Activated T-cell treated with anti-CD3 and anti-CD28 coated beads for 24 hours (primary cell): Measurements from ENCODE around the gene SLIT3.

Experiments
- DNase-seq: peaks from one replicate; pipeline ENCODE4 v3.0.0-alpha.2; 2020; ENCODE audit warnings: low read depth

SLIT3 gene

DNA sequence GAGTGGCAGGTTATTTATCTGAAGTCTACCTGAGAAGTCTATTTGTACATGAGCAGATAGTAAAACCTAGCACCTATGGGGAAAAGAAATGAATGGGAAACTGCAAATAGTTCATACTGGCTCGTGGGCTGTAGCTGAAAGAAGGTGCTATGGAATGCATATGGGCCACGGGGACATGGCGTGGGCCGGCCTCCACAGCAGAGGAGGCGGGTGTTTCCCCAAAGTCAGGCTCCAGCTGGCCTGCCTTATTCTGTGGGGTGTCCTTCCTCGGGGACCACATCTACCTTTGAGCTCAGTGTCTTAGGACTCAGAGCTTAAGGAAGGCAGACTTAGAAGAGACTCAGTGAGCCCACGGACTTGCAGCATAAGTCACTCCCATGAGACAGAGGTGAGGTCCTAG lies 371.3 kb downstream of the SLIT3 start:
- no peak for DNase-seq

GRCh38 chr5:168925160-168925559 lies 375.8 kb downstream of the SLIT3 start:
- DNase-seq = no peak

DNA sequence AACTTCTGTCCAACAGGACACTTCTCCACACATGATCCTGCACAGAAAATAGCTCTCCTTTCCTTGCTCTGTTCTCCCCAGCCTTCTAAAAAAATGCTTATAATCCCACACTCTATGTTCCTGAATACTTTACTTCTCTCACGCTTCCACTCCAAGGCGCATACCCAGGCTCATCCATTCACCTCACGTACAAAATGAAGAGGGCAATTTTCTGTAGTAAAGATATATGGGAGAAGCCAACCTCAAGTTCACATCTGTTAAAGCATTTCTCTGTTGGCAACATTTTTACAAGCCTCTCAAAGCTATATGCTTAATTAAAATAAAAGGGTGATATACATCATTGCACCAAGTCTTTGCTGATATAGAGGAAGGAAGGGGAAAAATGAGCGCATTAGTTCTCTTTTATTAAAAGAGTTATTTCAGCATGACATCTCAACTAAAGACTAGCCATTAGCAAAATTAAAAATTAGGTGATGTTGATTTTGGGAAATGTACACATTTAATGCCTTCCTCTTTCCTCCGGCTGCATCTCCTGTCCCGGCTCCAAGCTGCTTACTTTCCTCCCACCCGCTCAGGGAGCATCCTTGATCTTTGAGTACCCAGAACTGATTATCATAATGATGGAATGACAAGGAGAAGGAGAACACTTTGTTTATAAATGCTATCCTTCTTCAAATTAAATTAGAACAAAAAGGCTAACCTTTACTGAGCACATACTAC lies 379.6 kb downstream of the SLIT3 start:
- no peak for DNase-seq

- DNase-seq = no peak
Observed at GRCh38 chr5:168920019-168920810, 380.7 kb downstream of the SLIT3 start.

DNA sequence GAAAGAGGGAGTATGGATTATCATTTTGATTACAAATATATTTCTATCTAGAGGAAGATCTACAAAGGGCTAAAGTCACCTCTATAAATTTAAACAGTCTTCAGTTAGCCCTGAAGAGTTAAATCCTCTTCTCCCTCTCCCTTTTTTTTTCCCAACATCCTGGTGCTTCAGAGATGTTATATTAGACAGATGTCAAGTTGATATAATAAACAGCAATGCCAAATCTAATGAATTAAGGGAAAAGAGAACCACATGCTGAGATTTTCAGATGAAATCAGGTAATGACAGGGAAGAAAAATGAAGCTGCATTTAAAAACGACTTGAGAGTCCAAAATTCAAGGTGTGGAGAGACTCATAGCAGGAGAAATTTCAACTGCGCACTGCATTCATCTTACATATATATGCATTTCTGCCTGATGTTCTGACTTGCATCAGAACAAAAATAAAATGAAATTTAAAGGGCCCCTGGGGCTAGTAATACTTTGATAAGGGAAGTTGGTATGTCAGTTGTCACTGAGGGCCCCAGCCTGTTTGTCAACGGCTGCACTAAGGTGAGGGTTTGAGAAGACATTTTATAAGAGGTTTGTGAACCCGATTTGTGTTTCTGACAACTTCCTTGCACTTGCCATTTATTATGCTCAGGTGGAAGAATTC lies 382.9 kb downstream of the SLIT3 start:
- DNase-seq = no peak

GRCh38 chr5:168916852-168917251 lies 384.1 kb downstream of the SLIT3 start:
- DNase-seq = no peak

GRCh38 chr5:168916266-168916665 lies 384.7 kb downstream of the SLIT3 start:
- no peak for DNase-seq

DNA sequence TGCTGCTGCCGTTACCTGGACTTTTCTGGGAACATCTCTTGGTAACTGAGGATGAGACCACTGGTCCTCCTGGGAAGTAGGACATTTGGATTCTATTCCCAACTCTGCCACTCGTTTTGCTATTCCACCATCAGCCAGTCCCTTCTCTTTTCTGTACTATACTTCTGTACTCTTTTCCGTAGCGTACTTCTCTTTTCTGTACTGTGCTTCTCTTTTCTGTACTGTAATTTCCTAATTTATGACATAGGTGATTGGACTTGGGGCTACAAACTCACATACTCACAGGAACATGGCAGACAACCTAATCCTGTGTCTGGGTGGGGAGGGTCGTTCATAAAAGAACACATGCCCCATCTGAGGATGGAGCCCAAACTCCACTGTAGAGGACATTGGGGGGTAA lies 386.4 kb downstream of the SLIT3 start:
- DNase-seq = no peak

DNA sequence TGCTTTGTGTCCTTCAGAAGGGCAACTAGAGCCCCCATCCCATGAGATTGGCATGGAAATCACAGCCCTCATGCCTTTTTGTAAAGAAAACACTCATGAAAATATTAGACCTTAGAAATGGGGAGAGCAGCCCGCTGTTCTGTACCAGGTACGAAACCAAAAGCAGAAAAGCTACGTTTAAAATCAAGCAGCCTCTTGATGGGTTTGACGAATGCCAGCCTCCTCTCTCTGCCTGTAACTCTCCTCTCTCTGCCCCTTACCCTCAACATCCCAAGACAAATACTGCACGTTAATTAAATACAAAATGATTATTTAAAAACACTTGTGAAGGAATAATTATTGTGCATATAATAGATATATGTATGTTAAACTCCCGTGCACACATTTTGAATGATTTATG lies 390.1 kb downstream of the SLIT3 start:
- DNase-seq = no peak

DNA sequence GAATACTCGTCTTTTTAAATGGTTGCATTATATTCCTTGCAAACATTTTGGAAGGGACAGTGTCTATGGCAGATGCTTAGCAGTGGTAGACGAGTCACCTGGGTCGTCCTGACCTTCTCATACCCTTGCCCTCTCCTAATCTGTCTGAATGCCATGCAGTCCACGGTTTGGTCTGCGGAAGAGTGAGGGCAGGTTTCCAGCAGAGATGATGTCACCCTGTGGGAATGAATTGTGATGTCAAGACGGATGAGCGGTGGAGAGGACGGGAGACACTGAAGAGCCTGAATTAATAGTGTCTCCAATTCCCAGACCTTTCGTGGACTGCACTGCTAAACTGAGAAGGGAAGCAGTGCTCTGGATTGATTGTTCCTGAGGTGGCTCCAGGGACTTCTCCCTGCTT lies 392.7 kb downstream of the SLIT3 start:
- DNase-seq = no peak

- DNase-seq = no peak
Observed at GRCh38 chr5:168903061-168903460, 397.9 kb downstream of the SLIT3 start.

DNA sequence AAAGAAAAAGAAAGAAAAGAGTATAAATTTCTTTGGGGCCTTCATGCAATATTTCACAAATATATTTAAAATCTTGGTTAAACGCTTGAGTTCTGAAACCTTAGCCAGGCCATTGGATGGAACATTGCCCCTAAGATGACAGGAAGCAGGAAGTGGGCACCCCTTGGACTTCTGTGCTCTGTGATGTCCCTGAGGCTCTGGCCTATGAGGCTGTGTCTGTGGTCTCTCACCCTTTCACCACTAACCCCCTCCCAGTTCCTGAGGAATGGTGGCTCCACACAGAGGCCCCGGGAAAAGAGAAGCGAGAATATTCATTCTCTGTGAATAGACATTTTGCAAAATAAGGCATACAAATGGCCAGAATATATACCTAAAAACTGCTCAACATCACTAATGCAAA lies 401.3 kb downstream of the SLIT3 start:
- DNase-seq = no peak

DNA sequence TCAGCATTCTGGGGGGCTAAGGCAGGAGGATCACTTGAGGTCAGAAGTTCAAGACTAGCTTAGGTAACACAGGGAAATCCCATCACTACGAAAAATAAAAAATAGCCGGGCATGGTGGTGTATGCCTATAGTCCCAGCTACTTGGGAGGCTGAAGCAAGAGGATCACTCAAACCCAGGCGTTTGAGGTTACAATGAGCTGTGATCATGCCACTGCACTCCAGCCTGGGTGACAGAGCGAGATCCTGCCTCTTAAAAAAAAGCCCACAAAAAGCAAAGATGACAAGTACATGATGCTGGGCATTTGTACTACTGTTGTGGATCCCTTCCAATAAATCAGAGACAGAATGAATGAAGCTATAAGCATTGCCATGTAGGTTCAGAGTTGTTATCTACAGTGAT lies 401.7 kb downstream of the SLIT3 start:
- no peak for DNase-seq

GRCh38 chr5:168898247-168898911 lies 402.6 kb downstream of the SLIT3 start:
- DNase-seq = no peak

DNA sequence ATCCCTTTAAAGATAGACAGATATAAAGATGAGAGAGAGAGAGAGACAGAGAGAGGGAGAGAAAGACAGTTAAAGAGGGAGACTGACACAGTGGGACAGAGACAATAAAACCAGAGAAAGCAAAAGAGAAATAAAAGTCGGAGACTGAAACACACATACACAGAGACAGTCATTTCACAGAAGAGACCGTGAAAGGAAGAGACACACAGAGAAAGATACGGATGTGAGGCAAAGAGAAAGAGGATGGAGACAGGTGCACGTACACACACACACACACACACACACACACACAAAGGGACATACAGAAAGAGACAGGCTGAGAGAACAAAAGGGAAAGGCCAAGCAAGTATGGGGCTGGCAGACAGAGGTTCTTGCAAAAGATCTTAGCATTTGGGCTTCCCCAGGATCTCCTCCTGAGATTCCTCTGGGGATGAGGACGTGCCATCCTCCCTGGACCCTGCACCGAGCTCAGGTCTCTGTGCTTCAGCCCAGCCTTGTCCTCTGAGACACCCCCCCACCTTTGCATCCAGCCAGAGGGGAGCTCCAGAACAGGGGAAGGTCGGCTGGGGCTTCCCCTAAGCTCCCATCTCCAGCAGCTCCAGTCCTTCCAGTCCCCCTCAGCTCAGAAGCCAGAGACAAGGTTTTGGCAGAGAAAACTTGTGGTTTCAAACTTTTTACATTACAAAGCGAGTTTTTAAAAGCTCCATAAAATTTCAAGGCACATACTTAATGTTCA lies 403.4 kb downstream of the SLIT3 start:
- no peak for DNase-seq

GRCh38 chr5:168895295-168896071 lies 405.5 kb downstream of the SLIT3 start:
- DNase-seq = no peak

GRCh38 chr5:168893283-168893682 lies 407.7 kb downstream of the SLIT3 start:
- no peak for DNase-seq

GRCh38 chr5:168892618-168893186 lies 408.2 kb downstream of the SLIT3 start:
- no peak for DNase-seq

DNA sequence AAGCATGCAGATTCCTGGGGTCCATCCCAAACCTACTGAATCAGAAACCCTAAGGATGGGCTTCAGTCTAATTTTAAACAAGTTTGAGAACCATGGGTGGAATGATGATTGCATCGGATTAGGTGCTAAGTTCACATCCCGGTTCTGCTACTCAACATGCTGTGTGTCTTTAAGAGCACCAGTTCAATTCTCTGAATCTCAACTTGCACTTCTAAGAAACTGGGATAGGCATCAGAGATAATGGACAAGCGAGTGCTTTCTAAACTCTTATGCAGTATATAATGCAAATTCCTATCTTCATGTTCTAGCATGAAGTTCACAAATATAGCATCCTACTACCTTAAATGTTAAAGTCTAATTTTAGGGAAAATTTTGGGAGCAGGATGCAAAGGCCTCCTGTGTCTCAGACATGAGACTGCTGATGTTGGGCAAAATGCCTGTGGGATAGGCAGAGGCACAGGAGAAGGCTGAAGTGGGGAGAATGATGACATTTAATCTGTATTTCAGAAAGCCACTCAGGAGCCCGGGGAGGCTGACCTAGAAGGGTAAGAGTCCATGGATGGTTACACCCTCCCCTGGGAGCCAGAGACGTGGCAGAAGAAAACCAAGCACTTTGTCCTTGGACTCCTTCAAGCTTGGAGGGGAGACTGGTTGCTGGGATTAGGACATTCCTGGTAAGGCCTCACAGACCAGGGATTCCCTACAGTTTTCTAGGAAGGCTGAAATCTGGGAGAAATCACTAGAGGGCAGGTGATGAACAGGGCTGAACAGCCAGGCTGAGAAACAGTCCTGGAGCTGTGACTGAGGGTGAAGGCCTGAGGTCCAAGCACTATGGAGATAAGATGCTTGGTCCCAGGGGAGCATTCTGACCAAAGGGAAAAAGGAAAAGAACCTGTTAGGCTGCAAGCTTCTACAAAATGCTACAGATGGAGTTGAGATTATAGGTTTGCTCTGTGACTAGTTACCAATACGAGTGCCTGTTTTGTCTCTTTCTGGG lies 409.8 kb downstream of the SLIT3 start:
- no peak for DNase-seq
